Measurements from ENCODE around the gene PID1. TPM values are rescaled to one million over a fixed set of nuclear protein-coding genes. Genes with fewer than 3 reads are reported as not detected.

Gene PID1
- total RNA-seq, 1 experiment from 2014 or later, result 0.31 TPM

GRCh38 chr2:229087267-229087666 is 183.8 kb downstream of the PID1 start:
- BruUV-seq (replicated peaks), result no TSS peak
- H3K4me3 Mint-ChIP-seq (ENCODE audit: low read depth, unreplicated experiment), result no peak overlapping the region
- H3K4me1 Mint-ChIP-seq (ENCODE audit: low read depth, unreplicated experiment), result no peaks in the 10 kb centered on the region
- H3K9me3 Mint-ChIP-seq (ENCODE audit: low read depth, unreplicated experiment), result peaks cover 12% of the 10 kb centered on the region
- H3K27ac Mint-ChIP-seq (ENCODE audit: unreplicated experiment), result no peak overlapping the region
- CTCF ChIA-PET, result no interaction called here
- DNase-seq, result no peak
- no peaks in the 10 kb centered on the region for H3K36me3 Mint-ChIP-seq (ENCODE audit: insufficient read depth, unreplicated experiment)
- no peak for TF ChIP-seq CTCF (IDR thresholded peaks at IDR 0.05; ENCODE audit: unreplicated experiment)
- intact Hi-C loops (cut with micrococcal nuclease; ENCODE audit: unreplicated experiment), result no loop called here
- no peaks in the 10 kb centered on the region for H3K27me3 Mint-ChIP-seq (ENCODE audit: unreplicated experiment)

- no peaks in the 10 kb centered on the region for H3K27me3 Mint-ChIP-seq (ENCODE audit: unreplicated experiment)
- no peak for DNase-seq
- H3K27ac Mint-ChIP-seq (ENCODE audit: unreplicated experiment), result no peak overlapping the region
- H3K4me1 Mint-ChIP-seq (ENCODE audit: low read depth, unreplicated experiment), result no peaks in the 10 kb centered on the region
- H3K9me3 Mint-ChIP-seq (ENCODE audit: low read depth, unreplicated experiment), result peaks cover 8% of the 10 kb centered on the region
- no peak overlapping the region for H3K4me3 Mint-ChIP-seq (ENCODE audit: low read depth, unreplicated experiment)
- CTCF ChIA-PET, result no interaction called here
- no peaks in the 10 kb centered on the region for H3K36me3 Mint-ChIP-seq (ENCODE audit: insufficient read depth, unreplicated experiment)
- TF ChIP-seq CTCF (IDR thresholded peaks at IDR 0.05; ENCODE audit: unreplicated experiment), result no peak
- intact Hi-C loops (cut with micrococcal nuclease; ENCODE audit: unreplicated experiment), result no loop called here
- BruUV-seq (replicated peaks), result no TSS peak
Measured at GRCh38 chr2:229085439-229085838, 185.6 kb downstream of the PID1 start.

GRCh38 chr2:229084447-229084846 is 186.6 kb downstream of the PID1 start:
- no peaks in the 10 kb centered on the region for H3K4me1 Mint-ChIP-seq (ENCODE audit: low read depth, unreplicated experiment)
- intact Hi-C loops (cut with micrococcal nuclease; ENCODE audit: unreplicated experiment), result no loop called here
- H3K36me3 Mint-ChIP-seq (ENCODE audit: insufficient read depth, unreplicated experiment), result no peaks in the 10 kb centered on the region
- H3K27ac Mint-ChIP-seq (ENCODE audit: unreplicated experiment), result no peak overlapping the region
- no peaks in the 10 kb centered on the region for H3K27me3 Mint-ChIP-seq (ENCODE audit: unreplicated experiment)
- DNase-seq, result no peak
- BruUV-seq (replicated peaks), result no TSS peak
- peaks cover 5% of the 10 kb centered on the region for H3K9me3 Mint-ChIP-seq (ENCODE audit: low read depth, unreplicated experiment)
- no peak overlapping the region for H3K4me3 Mint-ChIP-seq (ENCODE audit: low read depth, unreplicated experiment)
- TF ChIP-seq CTCF (IDR thresholded peaks at IDR 0.05; ENCODE audit: unreplicated experiment), result no peak
- CTCF ChIA-PET, result no interaction called here

- Mint-ChIP-seq H3K4me3 (ENCODE audit: low read depth, unreplicated experiment) (no peak overlapping the region), H3K9me3 (ENCODE audit: low read depth, unreplicated experiment) (peaks cover 7% of the 10 kb centered on the region), H3K27me3 (ENCODE audit: unreplicated experiment) (no peaks in the 10 kb centered on the region), H3K27ac (ENCODE audit: unreplicated experiment) (no peak overlapping the region), H3K4me1 (ENCODE audit: low read depth, unreplicated experiment) (no peaks in the 10 kb centered on the region), H3K36me3 (ENCODE audit: insufficient read depth, unreplicated experiment) (no peaks in the 10 kb centered on the region)
- CTCF ChIA-PET, result no interaction called here
- TF ChIP-seq CTCF (IDR thresholded peaks at IDR 0.05; ENCODE audit: unreplicated experiment), result no peak
- DNase-seq, result no peak
- no TSS peak for BruUV-seq (replicated peaks)
- intact Hi-C loops (cut with micrococcal nuclease; ENCODE audit: unreplicated experiment), result no loop called here
Measured at GRCh38 chr2:229083606-229084340, 187.3 kb downstream of the PID1 start.

Data from Calu3 (cell line).